Thyroid gland (tissue), 4 donors: ENCODE results near the gene ACTR3C.

Experiments
- CTCF ChIP-seq, 6 experiments: fragments of 200-600 bp in 3 of 6; fragments of 450-650 bp in 3 of 6; sonication (generic) in 3 of 6; IDR thresholded peaks; one replicate each; pipeline ENCODE4 v1.5.1; 2016 to 2019; ENCODE audit warnings: antibody characterized with exemption in 6 of 6, mild to moderate bottlenecking in 2 of 6, inconsistent platforms in 1 of 6, moderate library complexity in 1 of 6
- POLR2A ChIP-seq, 2 donors: fragments of 450-650 bp; IDR thresholded peaks; one replicate each; pipeline ENCODE4 v1.6.1; 2017; ENCODE audit warnings: antibody characterized with exemption in 2 of 2, mild to moderate bottlenecking in 2 of 2, moderate library complexity in 1 of 2

GRCh38 chr7:150340024-150340749 lies 16.8 kb upstream of the ACTR3C start:
- TF ChIP-seq CTCF (IDR thresholded peaks at IDR 0.05) (no peak), POLR2A (IDR thresholded peaks at IDR 0.05) (no peak)
